ENCODE measurements around the gene MCRIP2. TPM values are rescaled to one million over a fixed set of nuclear protein-coding genes. Genes with fewer than 3 reads are reported as not detected.

Gene MCRIP2
- total and polyA plus RNA-seq, 9 donors, result 0.98 to 42.3 (median 31.2) TPM

GRCh38 chr16:636206-637080, 5.2 kb upstream of the MCRIP2 start, which contains the start of gene METTL26:
Gene METTL26 (minus strand): TSS chr16:636305. CDS start chr16:636290, 15 bp downstream.
- TF ChIP-seq POLR2A (IDR thresholded peaks at IDR 0.05) (peak; percentile 66), EP300 (IDR thresholded peaks at IDR 0.05) (no peak), CTCF (IDR thresholded peaks at IDR 0.05) (peak in 1 of 3 donors; percentile 29)
- peaks cover 10% of the 10 kb centered on the region for H3K4me1 ChIP-seq (ENCODE audit: insufficient read depth)
- H3K4me3 ChIP-seq, result peak within 1 kb of the TSS; percentile 88
- H3K9me3 ChIP-seq, result no peaks in the 10 kb centered on the region
- H3K27me3 ChIP-seq, result no peaks in the 10 kb centered on the region
- no peaks in the 10 kb centered on the region for H3K36me3 ChIP-seq
- 0 to 1% (median 0%) methylated on average over 48 to 91 of the region's 91 CpGs for WGBS, 3 donors
- peak; percentile 95 to 96 (median 95) for DNase-seq
- intact Hi-C loops (cut with DNase I), result loop anchor here in 1 of 4 donors (5.0 to 10.0 kb wide), 2 partner anchors 44 to 1328 kb away; partner anchors contain the start of genes RAB40C, RNF151 and RPS2
- peak within 1 kb of the TSS; percentile 84 to 96 for H3K27ac ChIP-seq

- Histone ChIP-seq H3K4me3 (peak overlapping the region; percentile 88), H3K4me1 (ENCODE audit: insufficient read depth) (peaks cover 10% of the 10 kb centered on the region), H3K36me3 (no peaks in the 10 kb centered on the region), H3K27me3 (no peaks in the 10 kb centered on the region), H3K27ac (peak overlapping the region; percentile 84 to 96), H3K9me3 (no peaks in the 10 kb centered on the region)
- WGBS, 3 donors, result 14 to 30% (median 27%) methylated on average over 29 to 52 of the region's 53 CpGs
- TF ChIP-seq CTCF (IDR thresholded peaks at IDR 0.05), result no peak
- no peak for TF ChIP-seq POLR2A (IDR thresholded peaks at IDR 0.05)
- no peak for TF ChIP-seq EP300 (IDR thresholded peaks at IDR 0.05)
- peak; percentile 91 to 96 (median 92) for DNase-seq
- intact Hi-C loops (cut with DNase I), result loop anchor here in 1 of 4 donors (5.0 to 10.0 kb wide), 2 partner anchors 45 to 1327 kb away; partner anchors contain the start of genes RAB40C, RNF151 and RPS2
Observed at GRCh38 chr16:637081-638018, 4.3 kb upstream of the MCRIP2 start.

- no peaks in the 10 kb centered on the region for H3K9me3 ChIP-seq
- H3K27ac ChIP-seq, result peak overlapping the region; percentile 24 to 74
- H3K4me3 ChIP-seq, result no peak overlapping the region
- DNase-seq, result peak in 2 of 5 donors; percentile 28 to 52
- no peaks in the 10 kb centered on the region for H3K27me3 ChIP-seq
- WGBS, 3 donors, result 78 to 80% (median 79%) methylated on average over 15 of the region's 15 CpGs
- peaks cover 15% of the 10 kb centered on the region for H3K4me1 ChIP-seq (ENCODE audit: insufficient read depth)
- no peaks in the 10 kb centered on the region for H3K36me3 ChIP-seq
- TF ChIP-seq CTCF (IDR thresholded peaks at IDR 0.05), result no peak
- no peak for TF ChIP-seq EP300 (IDR thresholded peaks at IDR 0.05)
- no peak for TF ChIP-seq POLR2A (IDR thresholded peaks at IDR 0.05)
- intact Hi-C loops (cut with DNase I), result loop anchor here in 1 of 4 donors (5.0 to 10.0 kb wide), 2 partner anchors 46 to 1327 kb away; partner anchors contain the start of genes RAB40C, RNF151 and RPS2
Observed at GRCh38 chr16:638034-638543, 3.5 kb upstream of the MCRIP2 start.
